ENCODE results near the gene PDIK1L.

The PDIK1L gene

DNA sequence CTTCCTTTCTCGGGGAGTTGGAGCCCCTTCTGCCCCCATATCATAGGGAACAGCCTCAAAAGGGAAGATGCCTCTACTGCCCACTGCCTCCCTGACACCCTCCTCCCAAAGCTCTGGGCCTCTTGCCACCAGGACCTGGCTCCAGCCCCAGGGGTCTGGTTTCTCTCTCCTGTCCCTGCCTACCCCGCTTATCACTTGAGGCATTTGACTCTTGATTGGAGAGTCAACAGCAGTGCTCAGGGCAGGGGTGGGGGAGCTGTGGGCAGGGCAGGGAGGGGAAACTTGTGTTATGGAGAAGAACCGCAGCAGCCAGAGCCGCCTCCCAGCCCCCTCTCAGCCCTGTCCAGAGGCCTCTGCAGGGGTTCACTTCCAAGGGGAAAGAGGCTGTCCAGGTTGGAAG is 44.8 kb upstream of the PDIK1L start:
- DNase-seq (ENCODE audit: low read depth in 1 of 2, low spot score in 1 of 2): no peak
- TF ChIP-seq, protein P1, sequence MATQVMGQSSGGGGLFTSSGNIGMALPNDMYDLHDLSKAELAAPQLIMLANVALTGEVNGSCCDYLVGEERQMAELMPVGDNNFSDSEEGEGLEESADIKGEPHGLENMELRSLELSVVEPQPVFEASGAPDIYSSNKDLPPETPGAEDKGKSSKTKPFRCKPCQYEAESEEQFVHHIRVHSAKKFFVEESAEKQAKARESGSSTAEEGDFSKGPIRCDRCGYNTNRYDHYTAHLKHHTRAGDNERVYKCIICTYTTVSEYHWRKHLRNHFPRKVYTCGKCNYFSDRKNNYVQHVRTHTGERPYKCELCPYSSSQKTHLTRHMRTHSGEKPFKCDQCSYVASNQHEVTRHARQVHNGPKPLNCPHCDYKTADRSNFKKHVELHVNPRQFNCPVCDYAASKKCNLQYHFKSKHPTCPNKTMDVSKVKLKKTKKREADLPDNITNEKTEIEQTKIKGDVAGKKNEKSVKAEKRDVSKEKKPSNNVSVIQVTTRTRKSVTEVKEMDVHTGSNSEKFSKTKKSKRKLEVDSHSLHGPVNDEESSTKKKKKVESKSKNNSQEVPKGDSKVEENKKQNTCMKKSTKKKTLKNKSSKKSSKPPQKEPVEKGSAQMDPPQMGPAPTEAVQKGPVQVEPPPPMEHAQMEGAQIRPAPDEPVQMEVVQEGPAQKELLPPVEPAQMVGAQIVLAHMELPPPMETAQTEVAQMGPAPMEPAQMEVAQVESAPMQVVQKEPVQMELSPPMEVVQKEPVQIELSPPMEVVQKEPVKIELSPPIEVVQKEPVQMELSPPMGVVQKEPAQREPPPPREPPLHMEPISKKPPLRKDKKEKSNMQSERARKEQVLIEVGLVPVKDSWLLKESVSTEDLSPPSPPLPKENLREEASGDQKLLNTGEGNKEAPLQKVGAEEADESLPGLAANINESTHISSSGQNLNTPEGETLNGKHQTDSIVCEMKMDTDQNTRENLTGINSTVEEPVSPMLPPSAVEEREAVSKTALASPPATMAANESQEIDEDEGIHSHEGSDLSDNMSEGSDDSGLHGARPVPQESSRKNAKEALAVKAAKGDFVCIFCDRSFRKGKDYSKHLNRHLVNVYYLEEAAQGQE (IDR thresholded peaks at IDR 0.05; ENCODE audit: insufficient replicate concordance, low read depth): no peak
- no peak for TF ChIP-seq POLR2AphosphoS5 (IDR thresholded peaks at IDR 0.05; ENCODE audit: low read depth)
- no peak for TF ChIP-seq GABPA (IDR thresholded peaks at IDR 0.05; ENCODE audit: low read depth)
- TF ChIP-seq, protein P2, sequence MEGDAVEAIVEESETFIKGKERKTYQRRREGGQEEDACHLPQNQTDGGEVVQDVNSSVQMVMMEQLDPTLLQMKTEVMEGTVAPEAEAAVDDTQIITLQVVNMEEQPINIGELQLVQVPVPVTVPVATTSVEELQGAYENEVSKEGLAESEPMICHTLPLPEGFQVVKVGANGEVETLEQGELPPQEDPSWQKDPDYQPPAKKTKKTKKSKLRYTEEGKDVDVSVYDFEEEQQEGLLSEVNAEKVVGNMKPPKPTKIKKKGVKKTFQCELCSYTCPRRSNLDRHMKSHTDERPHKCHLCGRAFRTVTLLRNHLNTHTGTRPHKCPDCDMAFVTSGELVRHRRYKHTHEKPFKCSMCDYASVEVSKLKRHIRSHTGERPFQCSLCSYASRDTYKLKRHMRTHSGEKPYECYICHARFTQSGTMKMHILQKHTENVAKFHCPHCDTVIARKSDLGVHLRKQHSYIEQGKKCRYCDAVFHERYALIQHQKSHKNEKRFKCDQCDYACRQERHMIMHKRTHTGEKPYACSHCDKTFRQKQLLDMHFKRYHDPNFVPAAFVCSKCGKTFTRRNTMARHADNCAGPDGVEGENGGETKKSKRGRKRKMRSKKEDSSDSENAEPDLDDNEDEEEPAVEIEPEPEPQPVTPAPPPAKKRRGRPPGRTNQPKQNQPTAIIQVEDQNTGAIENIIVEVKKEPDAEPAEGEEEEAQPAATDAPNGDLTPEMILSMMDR (IDR thresholded peaks at IDR 0.05; ENCODE audit: insufficient read depth, low read length): no peak
- TF ChIP-seq SPI1 (IDR thresholded peaks at IDR 0.05; ENCODE audit: borderline replicate concordance, low read depth): no peak
- Histone ChIP-seq H3K4me3 (replicated peaks; ENCODE audit: insufficient read depth, low read length) (no peak overlapping the region), H3K27me3 (ENCODE audit: insufficient read depth, poor library complexity, severe bottlenecking) (peaks cover 8% of the 10 kb centered on the region), H3K27ac (replicated peaks) (no peak overlapping the region)

DNA sequence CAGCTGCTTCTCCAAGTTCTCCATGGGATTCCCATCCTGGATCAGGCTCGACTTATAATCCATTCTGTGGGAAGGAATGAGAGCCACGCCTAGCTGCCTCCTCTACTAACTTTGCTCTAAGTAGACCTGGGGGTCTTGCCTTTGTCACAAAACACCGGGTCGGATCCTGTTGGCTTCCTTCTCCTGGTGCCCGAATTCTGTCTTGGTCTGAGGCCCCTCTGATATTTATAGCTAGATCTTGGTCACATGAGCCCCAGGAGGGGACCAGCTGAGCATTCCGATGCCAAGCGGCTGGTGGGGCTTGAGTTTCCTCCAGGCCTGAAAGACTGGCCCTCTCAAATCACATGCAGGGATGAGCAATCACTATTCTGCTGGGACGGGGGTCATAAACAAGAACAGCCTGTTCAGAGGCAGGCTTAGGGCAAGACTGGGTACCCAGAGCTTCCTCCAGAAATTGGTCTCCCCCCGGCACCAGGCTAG is 44.2 kb upstream of the PDIK1L start, which contains the start of gene TRIM63:
TSS of gene TRIM63 (minus strand) at position 199 of the 480 bp plus-strand sequence. CDS start at position 63, 136 bp downstream.
- Histone ChIP-seq H3K27ac (replicated peaks) (no peak within 1 kb of the TSS), H3K4me3 (replicated peaks; ENCODE audit: insufficient read depth, low read length) (no peak within 1 kb of the TSS), H3K27me3 (ENCODE audit: insufficient read depth, poor library complexity, severe bottlenecking) (peaks cover 8% of the 10 kb centered on the region)
- no peak for DNase-seq (ENCODE audit: low read depth in 1 of 2, low spot score in 1 of 2)
- TF ChIP-seq, protein P2 (IDR thresholded peaks at IDR 0.05; ENCODE audit: insufficient read depth, low read length): no peak
- TF ChIP-seq, protein P1 (IDR thresholded peaks at IDR 0.05; ENCODE audit: insufficient replicate concordance, low read depth): no peak
- TF ChIP-seq SPI1 (IDR thresholded peaks at IDR 0.05; ENCODE audit: borderline replicate concordance, low read depth) (no peak), POLR2AphosphoS5 (IDR thresholded peaks at IDR 0.05; ENCODE audit: low read depth) (no peak), GABPA (IDR thresholded peaks at IDR 0.05; ENCODE audit: low read depth) (no peak)

DNA sequence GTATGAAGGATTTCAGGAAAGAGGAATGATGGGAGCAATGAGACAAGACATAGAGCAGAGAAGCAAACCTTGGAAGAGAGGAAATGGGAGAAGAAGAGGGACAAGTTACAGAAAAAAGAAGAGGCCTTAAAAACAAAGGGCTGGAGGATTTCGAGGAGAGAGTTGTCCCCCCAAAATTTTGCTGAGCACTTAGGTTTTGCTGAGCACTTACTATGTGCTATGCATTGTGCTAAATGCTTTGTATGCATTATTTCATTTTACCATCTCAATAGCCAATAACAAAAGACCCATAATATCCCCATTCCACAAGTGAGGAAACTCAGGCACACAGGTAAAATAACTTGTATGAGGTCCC is 41.7 kb upstream of the PDIK1L start:
- Histone ChIP-seq H3K27me3 (ENCODE audit: insufficient read depth, poor library complexity, severe bottlenecking) (peaks cover 8% of the 10 kb centered on the region), H3K4me3 (replicated peaks; ENCODE audit: insufficient read depth, low read length) (no peak overlapping the region), H3K27ac (replicated peaks) (no peak overlapping the region)
- TF ChIP-seq SPI1 (IDR thresholded peaks at IDR 0.05; ENCODE audit: borderline replicate concordance, low read depth): no peak
- TF ChIP-seq POLR2AphosphoS5 (IDR thresholded peaks at IDR 0.05; ENCODE audit: low read depth): no peak
- no peak for DNase-seq (ENCODE audit: low read depth in 1 of 2, low spot score in 1 of 2)

DNA sequence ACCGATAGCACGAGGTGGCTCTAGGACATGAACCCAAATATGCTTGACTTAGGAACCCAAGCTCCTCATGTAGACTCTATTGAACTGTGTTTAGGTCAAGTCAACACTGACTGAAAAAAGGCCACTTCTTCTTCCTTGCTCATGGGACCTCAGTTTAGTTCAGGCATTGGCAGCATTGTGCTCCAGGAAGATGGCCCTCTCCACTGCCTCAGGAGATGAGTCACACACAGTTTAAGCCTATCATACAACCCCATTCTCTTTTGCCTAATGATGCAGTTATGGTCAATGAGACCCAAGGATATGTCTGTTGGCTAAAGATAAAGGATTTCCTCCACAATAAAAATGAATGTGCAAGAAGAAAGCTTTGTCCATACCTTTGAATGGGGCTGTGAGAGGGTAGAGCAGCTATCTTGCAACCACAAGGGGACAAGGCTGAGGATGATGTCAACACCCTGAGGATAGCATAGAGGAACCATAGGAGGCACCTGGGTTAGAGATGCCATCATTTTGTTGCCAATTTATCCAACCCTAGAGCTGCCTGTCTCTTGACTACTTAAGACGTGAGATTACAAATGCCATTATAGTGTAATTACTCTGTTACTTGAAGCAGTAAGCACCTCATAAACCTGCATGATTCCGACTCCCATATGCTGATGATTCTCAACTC is 41.2 kb upstream of the PDIK1L start:
- no peak for DNase-seq (ENCODE audit: low read depth in 1 of 2, low spot score in 1 of 2)
- TF ChIP-seq, protein P1 (IDR thresholded peaks at IDR 0.05; ENCODE audit: insufficient replicate concordance, low read depth): no peak
- TF ChIP-seq, protein P2 (IDR thresholded peaks at IDR 0.05; ENCODE audit: insufficient read depth, low read length): no peak
- TF ChIP-seq SPI1 (IDR thresholded peaks at IDR 0.05; ENCODE audit: borderline replicate concordance, low read depth) (no peak), POLR2AphosphoS5 (IDR thresholded peaks at IDR 0.05; ENCODE audit: low read depth) (no peak), GABPA (IDR thresholded peaks at IDR 0.05; ENCODE audit: low read depth) (no peak)

More for the DNA sequence above, 41.2 kb upstream of the PDIK1L start:
- H3K4me3 ChIP-seq (replicated peaks; ENCODE audit: insufficient read depth, low read length): no peak overlapping the region
- H3K27me3 ChIP-seq (ENCODE audit: insufficient read depth, poor library complexity, severe bottlenecking): peaks cover 8% of the 10 kb centered on the region
- no peak overlapping the region for H3K27ac ChIP-seq (replicated peaks)
